ENCODE measurements around the gene NME3.

Gene NME3

DNA sequence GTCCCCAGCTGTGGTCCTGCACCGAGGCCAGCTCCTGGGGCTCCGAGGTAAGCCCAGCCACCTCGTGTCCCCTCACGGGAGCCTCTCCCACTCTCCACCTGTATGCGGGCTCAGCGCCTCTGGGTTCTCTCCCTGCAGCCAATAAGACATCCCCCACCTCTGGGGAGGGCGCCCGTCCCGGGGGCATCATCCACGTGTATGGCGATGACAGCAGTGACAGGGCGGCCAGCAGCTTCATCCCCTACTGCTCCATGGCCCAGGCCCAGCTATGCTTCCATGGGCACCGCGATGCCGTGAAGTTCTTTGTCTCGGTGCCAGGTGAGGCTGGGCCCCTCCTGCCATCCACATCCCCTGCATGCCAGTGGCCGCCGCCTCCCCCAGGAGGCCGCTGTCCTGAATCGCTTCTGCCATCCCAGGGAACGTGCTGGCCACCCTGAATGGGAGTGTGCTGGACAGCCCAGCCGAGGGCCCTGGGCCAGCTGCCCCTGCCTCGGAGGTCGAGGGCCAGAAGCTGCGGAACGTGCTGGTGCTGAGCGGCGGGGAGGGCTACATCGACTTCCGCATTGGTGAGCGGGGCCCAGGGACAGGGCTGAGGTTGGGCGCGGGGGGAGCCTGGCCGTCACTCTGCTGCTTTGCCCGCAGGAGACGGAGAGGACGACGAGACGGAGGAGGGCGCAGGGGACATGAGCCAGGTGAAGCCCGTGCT lies 3.1 kb downstream of the NME3 start:
- DNase-seq = no peak

DNA sequence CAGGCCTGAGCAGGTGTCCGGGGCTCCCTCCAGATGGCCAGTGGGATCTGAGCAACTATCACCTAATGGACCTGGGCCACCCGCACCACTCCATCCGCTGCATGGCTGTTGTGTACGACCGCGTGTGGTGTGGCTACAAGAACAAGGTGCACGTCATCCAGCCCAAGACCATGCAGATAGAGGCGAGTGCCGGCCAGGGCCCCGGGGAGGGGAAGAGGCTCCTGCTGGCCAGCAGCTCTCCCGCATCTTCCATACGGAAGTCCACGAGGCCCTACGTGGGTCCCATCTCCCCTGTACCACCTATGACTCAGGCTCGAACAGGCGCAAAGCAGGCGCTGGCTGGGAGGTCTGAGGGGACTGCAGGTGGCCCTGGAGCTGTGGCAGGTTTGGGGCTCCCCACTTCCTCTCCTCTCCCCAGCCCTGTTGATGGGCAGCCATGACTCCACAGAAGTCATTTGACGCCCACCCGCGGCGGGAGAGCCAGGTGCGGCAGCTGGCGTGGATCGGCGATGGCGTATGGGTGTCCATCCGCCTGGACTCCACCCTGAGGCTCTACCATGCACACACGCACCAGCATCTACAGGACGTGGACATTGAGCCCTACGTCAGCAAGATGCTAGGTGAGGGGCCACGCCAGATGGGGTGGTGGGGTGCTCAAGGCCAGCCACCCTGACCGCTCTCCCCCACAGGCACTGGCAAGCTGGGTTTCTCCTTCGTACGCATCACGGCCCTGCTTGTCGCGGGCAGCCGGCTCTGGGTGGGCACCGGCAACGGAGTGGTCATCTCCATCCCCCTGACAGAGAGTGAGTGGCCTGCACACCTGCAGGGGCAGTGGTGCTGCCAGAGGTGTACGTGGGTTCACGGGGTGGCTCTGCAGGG lies 4.0 kb downstream of the NME3 start:
- no peak for DNase-seq

DNA sequence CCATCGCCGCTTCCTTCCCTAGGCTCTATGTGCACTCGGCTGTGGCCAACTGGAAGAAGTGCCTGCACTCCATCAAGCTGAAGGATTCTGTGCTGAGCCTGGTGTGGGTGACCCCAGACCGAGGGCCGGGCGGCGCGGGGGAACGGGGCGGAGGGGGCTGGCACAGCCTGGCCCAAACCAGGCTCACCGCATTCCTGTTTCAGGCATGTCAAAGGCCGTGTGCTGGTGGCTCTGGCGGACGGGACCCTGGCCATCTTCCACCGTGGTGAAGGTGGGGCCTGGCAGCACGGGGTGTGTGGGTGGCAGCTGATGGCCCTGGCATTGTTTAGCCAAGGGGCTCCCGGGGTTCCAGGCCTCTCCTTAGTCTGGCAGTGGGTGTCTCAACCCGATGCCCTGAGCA lies 4.6 kb downstream of the NME3 start:
- no peak for DNase-seq

DNA sequence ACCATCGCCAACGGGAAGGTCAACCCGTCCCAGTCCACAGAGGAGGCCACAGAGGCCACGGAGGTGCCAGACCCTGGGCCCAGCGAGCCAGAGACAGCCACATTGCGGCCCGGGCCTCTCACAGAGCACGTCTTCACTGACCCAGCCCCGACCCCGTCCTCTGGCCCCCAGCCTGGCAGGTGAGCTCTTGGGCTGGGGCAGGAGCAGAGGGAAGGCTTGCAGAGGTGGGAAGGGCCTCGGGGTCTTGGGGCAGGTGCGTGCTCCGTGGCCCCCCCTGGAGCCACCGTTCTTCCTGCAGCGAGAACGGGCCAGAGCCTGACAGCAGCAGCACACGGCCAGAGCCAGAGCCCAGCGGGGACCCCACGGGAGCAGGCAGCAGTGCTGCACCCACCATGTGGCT lies 5.1 kb downstream of the NME3 start:
- DNase-seq = no peak

DNA sequence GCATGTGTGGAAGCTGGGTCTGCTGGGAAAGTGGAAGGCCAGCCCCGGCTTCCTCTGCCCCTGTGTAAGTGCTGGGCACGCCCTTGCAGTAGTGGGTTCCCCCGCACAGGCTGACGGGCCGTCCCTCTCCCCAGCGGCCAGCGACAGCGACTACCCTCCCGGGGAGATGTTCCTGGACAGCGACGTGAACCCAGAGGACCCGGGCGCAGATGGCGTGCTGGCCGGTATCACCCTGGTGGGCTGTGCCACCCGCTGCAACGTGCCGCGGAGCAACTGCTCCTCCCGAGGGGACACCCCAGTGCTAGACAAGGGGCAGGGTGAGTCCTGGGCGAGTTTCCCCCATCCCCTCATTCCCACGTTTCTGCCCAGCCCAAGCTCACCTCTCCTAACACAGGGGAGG lies 5.5 kb downstream of the NME3 start:
- no peak for DNase-seq

DNA sequence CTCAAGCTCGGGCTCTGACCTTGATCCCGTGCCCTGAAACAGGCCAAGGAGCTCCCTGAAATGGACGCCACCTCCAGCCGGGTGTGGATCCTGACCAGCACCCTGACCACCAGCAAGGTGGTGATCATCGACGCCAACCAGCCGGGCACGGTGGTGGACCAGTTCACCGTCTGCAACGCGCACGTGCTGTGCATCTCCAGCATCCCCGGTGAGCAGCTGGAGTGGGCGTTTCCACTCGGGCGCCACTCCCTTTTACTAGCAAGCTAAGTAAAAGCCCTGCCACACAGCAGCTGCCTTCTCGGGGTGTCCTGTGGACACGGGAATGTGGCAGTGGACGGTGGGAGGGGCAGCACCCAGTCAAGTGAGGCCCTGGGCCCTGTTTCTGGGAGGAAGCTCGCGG lies 6.4 kb downstream of the NME3 start:
- no peak for DNase-seq

DNA sequence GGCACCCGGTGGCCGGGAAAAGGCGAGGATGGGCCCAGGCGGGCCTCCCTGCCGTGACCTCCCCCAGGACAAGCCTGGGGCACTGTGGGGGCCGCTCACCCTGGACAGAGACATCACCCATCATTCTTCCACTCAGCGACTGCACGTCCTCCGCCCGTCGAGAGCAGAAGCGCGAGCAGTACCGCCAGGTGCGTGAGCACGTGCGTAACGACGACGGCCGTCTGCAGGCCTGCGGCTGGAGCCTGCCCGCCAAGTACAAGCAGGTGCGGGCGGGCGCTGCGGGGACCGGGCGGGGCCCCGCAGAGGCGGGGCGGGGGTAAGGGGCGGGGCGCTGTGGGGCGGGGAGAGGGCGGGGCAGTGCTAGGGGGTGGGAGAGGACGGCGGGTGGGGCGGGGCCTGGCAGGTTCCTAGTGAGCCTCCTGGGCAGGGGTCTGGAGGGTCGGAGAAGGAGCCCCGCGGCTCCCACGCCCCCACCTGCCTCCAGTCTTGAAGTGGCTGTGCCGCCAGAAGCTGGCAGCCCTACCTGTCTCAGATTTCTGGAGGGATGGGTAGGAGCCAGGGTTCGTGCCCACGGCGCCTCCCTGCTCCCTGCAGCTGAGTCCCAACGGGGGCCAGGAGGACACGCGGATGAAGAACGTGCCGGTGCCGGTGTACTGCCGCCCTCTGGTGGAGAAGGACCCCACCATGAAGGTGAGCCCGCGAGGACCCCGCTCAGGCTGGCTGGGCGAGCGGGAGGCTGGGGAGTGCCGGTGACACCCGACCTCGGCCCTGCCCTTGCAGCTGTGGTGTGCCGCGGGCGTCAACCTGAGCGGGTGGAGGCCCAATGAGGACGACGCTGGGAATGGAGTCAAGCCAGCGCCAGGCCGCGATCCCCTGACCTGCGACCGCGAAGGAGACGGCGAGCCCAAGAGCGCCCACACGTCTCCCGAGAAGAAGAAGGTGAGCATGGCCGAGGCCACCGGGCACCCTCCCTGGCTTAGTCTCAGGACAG lies 7.5 kb downstream of the NME3 start:
- no peak for DNase-seq

DNA sequence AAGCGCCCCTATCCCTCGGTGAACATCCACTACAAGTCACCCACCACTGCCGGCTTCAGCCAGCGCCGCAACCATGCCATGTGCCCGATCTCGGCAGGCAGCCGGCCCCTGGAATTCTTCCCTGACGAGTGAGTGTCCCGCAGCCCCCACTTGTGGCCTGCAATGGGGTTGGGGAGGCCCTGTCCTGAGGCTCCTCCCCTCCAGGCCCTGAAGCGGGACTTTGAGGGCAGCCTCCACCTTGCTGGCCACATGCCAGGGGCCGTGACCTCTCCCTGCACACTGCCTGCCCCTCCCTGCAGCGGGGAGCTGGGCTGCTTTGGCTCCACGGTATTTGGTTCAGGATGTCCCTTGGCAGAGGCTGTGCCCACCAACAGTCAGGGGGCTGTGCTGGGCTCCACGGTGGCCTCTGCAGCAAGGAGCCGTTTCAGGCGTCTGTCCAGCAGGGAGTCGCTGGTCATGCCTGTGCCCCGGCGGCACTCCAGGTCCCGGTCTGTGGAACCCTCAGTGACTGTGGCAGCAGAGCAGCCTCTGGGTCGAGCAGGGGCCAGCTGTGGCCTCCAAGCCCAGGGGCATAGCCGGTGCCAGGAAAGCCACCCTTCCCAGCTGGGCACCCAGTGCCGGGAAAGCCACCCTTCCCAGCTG lies 8.3 kb downstream of the NME3 start:
- DNase-seq = no peak

DNA sequence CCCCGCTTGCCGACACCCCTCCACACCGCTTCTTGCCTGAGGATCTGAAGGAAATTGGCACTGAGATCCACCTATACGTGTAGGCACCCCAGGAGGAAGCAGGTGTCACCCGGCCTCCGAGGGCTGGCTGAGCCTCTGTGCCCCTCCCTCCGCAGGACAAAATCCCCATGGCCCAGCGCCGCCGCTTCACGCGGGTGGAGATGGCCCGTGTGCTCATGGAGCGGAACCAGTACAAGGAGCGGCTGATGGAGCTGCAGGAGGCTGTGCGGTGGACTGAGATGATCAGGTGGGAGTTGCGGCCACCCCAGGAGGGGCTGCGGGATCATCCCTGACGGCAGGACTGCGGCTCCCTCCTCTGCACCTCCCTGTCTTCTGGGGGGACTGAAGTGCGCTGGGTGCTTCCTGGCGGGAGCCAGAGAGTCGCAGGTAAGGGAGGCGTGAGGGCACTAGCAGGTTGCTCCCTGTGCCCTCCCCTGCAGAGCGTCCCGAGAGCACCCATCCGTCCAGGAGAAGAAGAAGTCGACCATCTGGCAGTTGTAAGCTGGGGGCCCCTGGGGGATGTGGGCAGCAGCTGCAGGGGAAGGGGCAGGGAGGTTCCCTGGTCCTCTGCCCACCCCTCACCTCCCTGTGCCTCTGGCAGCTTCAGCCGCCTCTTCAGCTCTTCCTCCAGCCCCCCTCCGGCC lies 9.0 kb downstream of the NME3 start:
- no peak for DNase-seq

DNA sequence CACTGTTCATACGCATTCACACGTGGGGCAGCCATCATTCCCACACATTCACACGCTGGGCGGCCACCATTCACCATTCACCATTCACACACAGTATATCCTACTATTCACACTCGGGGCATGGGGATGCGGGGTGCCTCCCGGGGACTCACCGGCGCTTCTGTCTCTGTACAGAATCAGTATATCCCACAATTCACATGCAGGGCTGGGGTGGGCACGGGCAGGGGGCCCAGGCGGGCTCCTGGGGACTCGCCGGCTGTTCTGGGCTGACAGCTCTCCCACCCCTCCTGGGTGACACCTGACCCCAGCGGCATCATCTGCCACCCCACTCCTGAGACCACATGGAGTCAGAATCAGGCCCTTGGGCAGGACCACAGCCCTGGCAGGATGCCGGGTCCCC lies 9.6 kb downstream of the NME3 start:
- DNase-seq = no peak

DNA sequence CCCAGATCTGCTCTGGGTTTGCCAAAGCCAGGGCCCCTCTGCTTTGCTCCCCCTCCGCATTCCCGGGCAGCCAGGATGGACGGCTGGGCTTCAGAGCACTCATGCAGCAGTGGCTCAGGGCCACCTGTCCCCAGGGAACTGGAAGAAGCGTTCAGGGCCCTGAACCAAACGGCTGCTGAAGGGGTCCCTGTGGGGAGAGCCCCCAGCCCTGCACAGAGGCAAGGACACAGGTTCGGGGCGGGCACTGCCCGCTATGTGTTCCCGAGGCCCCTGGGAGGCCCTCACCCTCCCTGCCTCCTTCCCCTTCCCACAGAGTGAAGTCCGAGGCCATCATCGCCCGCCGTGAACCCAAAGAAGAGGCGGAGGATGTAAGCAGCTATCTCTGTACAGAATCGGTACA lies 10.4 kb downstream of the NME3 start:
- DNase-seq = no peak

DNA sequence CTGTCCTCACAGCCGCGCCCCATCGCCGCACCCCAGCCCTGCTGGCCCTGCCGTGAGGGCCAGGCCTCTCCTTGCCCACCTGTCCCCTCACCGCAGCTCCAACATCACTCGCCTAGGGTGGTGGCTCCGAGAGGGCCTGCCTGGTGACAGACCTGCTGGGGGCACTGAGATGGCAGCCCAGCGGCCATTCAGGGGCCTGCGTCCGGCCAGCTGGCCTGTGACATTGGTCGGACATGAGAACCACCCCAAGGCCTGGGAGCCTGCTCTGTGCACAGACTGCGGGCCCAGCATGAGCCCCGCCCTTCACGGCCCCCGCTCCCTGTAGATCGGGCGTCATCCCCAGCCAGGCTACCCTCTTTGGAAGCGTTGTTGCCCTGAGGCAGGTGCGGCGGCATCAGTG lies 11.8 kb downstream of the NME3 start:
- DNase-seq = no peak

DNA sequence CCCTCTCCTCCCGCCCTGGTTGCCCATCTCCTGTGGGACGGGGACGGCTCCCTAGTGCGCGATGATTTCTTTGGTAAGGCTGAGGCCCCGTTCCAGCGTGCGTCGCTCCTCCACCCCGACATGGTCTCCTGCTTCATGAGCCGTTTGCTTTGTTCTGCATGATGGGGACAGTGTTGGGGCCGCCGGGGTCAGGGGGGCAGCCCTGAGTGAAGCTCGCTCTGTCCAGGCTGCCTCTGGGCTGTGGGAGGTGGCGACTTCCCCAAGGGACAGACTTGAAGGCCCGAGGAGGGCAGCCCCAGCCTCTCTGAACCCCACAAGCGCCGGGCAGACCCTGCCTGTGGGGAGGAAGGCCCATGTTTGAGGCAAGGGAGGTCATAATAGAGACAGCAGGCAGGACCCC lies 12.4 kb downstream of the NME3 start:
- no peak for DNase-seq

DNA sequence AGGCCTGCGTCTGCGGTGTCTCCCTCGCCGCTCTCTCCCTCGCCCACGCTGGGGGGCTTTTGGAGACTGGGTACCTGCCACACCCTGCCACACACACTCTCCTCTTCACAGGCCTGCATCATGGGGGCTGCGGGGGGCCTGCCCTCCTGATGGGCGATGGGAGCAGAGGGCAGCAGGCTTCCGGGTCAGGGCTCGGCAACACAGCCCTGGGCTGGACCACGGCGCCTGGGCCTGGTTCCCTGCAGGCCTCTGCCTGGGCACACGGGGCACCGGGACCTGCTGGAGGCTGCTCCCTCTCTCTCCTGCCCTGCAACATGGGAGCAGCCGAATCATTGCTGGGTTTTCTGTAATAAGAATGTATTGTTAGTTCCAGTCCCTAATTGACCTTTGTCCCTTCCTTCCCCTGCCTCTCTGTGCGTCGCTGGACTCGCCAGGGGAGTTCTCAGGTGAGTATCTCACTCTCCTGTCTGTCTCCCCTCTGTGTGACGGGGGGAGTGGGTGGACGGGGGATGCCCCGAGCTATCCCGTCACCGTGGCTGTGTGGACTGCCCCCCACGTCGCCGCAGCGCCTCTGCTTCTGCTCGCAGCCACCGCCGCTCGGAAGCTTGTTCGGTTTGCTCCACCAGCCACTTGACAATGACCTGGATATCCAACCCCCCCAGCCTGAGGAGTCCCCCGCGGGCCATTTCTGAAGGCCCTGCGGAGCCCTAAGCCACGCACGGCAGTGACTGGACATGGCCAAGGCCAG lies 13.5 kb downstream of the NME3 start:
- DNase-seq = no peak

DNA sequence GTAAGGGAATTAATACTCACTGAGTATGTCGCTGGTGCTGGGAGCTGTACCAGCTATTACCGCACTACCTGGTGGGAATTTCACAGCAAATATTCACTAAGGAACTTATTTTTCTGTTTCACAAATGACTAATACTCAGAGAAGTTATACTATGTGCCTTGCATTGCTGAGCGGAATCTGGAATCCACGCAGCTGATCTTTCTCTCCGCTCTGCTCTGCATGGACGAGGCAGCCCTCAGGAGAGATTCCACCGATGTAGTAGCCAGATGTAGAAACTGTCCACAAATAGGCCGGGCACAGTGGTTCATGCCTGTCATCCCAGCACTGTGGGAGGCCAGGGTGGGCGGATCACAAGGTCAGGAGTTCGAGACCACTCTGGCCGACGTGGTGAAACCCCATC lies 17.1 kb downstream of the NME3 start:
- DNase-seq = no peak

DNA sequence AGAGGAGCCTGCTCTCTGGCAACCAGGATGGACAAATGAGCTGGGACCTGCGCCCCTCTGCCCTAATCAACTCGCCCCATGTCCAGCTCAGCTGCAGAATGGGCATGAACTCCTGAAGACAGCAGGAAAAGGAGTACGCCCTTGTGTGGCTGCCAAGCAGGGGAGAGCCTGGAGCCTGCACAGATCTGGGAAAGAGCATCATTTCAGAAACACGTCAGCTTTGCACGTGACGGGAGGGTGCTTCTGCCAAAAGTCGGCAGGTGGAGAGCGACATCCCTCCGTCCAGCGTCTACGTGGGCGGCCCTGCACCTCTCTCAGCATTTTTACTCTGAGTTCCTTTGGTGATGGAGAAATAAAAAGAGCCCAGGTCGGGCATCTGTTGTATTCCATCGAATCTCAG lies 18.5 kb downstream of the NME3 start:
- no peak for DNase-seq

DNA sequence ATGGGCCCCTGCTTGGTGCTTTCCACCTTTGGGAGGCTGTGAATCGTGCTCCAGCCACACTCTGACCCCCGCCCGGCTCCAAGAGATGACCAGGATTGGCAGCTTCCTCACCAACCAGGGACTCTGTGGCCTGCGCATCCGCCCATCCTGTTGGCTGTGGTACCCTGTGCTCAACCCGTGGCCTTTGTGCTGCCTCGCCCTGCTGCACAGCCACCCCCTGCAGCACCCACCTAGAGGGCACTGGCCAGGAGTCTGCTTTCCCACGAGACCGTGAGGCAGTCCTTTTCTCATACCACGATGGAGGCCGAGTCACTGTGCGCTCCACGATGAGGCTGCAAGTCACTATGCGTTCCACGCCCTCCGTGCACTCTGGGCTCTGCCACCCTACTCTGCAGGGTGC lies 19.4 kb downstream of the NME3 start:
- no peak for DNase-seq

DNA sequence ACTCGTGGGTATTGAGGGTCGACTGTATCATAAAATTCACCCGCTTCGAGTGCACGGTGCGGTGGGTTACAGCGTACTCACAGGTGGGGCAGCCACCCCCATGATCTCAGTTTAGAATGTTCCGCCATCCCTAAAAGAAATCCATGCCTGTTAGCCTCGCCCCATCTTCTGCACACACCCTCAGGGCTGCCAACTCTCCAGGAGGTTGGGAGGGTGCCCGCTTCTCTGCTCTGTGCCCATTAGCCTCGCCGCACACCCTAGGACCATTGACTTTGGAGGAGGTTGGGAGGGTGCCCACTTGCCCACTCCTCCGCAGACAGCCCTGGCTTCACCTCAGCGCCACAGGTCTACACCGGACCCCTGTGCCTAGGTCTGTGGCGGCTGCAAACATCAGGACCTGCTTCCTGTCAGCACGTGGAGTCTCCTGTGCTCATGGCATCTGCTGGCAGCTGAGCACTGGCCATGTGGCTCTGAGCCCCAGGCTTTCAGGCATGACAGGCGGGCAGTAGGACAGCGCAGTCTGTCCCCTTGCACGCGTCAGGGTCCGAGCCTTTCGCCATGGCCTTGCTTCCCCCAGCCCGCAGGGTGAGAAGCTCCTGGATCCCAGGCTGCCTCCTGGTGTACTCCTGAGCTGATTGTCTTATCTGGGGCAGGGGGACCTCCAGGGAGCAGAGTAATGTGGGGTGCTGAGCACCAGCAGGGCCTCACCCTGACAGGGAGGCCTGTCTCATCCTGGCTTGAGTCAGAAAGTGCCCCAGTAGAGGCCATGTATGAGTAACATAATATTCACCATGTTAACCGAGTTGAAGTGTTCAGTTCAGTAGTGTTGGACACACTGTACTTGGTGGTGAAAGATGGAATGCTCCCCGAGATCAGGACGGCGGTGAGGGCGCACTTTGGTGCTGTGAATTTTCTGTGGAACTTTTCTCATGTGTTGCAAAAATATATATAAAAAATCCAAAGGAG lies 21.9 kb downstream of the NME3 start:
- DNase-seq = no peak

DNA sequence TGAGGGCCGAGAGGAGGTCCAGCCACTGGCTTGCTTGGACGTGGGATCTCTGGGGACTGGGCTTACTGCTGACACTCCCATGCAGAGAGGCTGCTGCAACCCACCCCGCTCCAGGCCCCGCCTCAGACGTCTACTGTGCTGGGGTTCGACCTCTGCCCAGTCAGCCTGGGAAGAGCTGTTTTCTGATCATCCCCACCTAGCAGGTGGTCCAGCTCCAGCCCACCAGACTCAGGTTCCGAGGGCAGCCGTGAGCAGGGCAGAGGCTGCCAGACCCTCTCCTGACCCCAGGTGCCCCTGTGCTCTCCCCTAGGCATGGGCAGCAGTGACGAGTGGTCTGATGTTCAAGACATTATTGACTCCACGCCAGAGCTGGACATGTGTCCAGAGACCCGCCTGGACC lies 23.4 kb downstream of the NME3 start:
- DNase-seq = no peak

DNA sequence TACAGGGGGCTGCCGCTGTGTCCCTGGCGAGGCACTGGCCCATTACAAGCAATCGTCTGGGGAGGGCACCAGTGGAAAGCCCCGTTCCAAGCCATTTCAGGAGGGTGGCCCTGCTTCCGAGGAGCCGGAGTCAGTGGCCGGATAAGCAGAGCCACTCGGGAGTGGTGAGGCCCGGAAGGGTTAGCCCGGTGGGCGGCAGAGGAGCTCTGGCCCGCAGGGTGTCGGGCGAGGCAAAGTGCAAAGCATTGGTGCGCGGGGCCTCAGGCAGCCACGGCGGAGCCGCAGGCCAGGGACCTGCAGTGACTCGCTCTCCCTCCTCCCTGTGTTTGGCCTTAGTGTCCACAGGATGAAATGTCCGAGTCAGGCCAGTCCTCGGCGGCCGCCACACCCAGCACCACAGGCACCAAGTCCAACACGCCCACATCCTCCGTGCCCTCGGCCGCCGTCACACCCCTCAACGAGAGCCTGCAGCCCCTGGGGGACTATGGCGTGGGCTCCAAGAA lies 24.6 kb downstream of the NME3 start:
- DNase-seq = no peak

Measured in COR-L47 (cell line).